ENCODE measurements around the gene MRE11.
A peak's percentile ranks its signal among the peaks of the same experiment; 100 is the strongest.

The MRE11 gene

DNA sequence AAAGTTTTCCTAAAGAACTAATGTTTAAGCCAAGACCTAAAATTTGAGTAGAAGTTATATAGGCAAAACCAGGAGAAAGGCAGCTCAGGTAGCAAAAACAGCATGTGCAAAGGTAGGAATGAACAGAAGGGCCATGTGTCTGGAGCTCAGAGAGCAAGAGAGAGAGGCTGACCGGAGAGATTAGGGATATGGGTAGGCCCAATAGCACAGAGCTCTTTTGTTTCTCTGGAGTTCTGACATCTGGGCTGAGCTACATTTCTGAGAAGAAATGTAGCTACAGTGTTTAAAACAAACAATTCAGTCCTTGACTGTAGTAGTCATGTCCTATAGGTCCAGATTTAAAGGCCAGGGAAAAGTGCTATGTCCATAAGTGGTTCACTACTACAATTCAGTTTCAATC, 23.1 kb upstream of the MRE11 start:
- TF ChIP-seq, protein P1, sequence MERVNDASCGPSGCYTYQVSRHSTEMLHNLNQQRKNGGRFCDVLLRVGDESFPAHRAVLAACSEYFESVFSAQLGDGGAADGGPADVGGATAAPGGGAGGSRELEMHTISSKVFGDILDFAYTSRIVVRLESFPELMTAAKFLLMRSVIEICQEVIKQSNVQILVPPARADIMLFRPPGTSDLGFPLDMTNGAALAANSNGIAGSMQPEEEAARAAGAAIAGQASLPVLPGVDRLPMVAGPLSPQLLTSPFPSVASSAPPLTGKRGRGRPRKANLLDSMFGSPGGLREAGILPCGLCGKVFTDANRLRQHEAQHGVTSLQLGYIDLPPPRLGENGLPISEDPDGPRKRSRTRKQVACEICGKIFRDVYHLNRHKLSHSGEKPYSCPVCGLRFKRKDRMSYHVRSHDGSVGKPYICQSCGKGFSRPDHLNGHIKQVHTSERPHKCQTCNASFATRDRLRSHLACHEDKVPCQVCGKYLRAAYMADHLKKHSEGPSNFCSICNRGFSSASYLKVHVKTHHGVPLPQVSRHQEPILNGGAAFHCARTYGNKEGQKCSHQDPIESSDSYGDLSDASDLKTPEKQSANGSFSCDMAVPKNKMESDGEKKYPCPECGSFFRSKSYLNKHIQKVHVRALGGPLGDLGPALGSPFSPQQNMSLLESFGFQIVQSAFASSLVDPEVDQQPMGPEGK (CRISPR knock-in tag; IDR thresholded peaks at IDR 0.05; ENCODE audit: borderline replicate concordance) = no peak
- no peak for TF ChIP-seq ISL1 (CRISPR knock-in tag; IDR thresholded peaks at IDR 0.05)
- TF ChIP-seq ZFP3 (CRISPR knock-in tag; IDR thresholded peaks at IDR 0.05) = no peak
- TF ChIP-seq GLIS3 (CRISPR knock-in tag; IDR thresholded peaks at IDR 0.05) = no peak
- no peak for TF ChIP-seq PPARA (CRISPR knock-in tag; IDR thresholded peaks at IDR 0.05; ENCODE audit: borderline replicate concordance)
- TF ChIP-seq ZNF70 (CRISPR knock-in tag; IDR thresholded peaks at IDR 0.05) = no peak
- TF ChIP-seq CSDC2 (CRISPR knock-in tag; IDR thresholded peaks at IDR 0.05) = no peak
- ATAC-seq = no peak

DNA sequence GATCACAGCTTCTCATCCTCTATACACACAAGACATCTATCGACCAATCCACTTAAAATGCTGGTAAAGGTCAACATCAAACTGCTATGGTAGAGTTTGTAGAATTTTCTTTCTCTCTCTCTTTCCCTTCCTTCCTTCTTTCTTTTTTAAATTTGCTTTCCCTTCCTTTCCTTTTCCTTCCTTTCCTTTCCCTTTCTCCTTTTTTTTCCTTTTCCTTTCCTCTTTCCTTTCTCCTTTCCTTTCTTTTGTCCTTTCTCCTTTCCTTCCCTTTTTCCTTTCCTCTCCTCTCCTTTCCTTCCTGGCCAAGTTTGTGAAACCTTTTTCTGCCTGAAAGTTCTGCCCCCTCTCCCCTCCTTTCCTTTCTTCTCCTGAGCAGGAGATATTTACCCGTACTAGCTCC, 21.8 kb upstream of the MRE11 start:
- no peak for ATAC-seq
- TF ChIP-seq, protein P2, sequence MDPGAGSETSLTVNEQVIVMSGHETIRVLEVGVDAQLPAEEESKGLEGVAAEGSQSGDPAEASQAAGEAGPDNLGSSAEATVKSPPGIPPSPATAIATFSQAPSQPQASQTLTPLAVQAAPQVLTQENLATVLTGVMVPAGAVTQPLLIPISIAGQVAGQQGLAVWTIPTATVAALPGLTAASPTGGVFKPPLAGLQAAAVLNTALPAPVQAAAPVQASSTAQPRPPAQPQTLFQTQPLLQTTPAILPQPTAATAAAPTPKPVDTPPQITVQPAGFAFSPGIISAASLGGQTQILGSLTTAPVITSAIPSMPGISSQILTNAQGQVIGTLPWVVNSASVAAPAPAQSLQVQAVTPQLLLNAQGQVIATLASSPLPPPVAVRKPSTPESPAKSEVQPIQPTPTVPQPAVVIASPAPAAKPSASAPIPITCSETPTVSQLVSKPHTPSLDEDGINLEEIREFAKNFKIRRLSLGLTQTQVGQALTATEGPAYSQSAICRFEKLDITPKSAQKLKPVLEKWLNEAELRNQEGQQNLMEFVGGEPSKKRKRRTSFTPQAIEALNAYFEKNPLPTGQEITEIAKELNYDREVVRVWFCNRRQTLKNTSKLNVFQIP (CRISPR knock-in tag; IDR thresholded peaks at IDR 0.05; ENCODE audit: borderline replicate concordance, low read depth) = no peak
- TF ChIP-seq, protein P3, sequence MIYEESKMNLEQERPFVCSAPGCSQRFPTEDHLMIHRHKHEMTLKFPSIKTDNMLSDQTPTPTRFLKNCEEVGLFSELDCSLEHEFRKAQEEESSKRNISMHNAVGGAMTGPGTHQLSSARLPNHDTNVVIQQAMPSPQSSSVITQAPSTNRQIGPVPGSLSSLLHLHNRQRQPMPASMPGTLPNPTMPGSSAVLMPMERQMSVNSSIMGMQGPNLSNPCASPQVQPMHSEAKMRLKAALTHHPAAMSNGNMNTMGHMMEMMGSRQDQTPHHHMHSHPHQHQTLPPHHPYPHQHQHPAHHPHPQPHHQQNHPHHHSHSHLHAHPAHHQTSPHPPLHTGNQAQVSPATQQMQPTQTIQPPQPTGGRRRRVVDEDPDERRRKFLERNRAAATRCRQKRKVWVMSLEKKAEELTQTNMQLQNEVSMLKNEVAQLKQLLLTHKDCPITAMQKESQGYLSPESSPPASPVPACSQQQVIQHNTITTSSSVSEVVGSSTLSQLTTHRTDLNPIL (CRISPR knock-in tag; IDR thresholded peaks at IDR 0.05; ENCODE audit: low read depth) = no peak
- TF ChIP-seq TCF4 (CRISPR knock-in tag; IDR thresholded peaks at IDR 0.05; ENCODE audit: borderline replicate concordance) (no peak), ARNTL (CRISPR knock-in tag; IDR thresholded peaks at IDR 0.05; ENCODE audit: borderline replicate concordance, low read depth) (no peak), ZNF70 (CRISPR knock-in tag; IDR thresholded peaks at IDR 0.05) (no peak), TOX (CRISPR knock-in tag; IDR thresholded peaks at IDR 0.05; ENCODE audit: borderline replicate concordance) (no peak), RARB (CRISPR knock-in tag; IDR thresholded peaks at IDR 0.05) (no peak), ZNF8 (CRISPR knock-in tag; IDR thresholded peaks at IDR 0.05) (no peak)
- TF ChIP-seq, protein P1 (CRISPR knock-in tag; IDR thresholded peaks at IDR 0.05; ENCODE audit: borderline replicate concordance) = no peak

DNA sequence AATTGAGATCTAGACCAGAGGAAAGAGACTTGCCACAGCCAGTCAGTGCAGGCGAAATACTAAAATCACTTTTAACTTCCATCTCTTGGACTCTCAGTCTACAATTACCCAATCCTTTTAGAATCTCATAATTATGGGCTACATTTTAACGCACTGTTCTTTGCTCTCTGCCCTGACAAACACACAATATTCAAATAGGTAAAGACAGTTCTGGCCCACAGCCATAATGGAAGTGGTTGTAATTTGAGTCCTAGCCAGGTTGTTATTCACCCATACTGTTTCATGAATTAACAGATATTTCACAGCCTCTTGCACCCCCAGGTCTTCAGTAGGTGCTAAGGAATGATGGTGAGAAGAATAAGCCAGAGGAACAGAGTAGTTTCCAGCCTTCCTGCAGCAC, 19.4 kb upstream of the MRE11 start:
- ATAC-seq = peak; percentile 56
- TF ChIP-seq, protein P3 (CRISPR knock-in tag; IDR thresholded peaks at IDR 0.05; ENCODE audit: low read depth) = no peak
- no peak for TF ChIP-seq ZFP30 (CRISPR knock-in tag; IDR thresholded peaks at IDR 0.05)
- no peak for TF ChIP-seq CSDC2 (CRISPR knock-in tag; IDR thresholded peaks at IDR 0.05)
- TF ChIP-seq PPARA (CRISPR knock-in tag; IDR thresholded peaks at IDR 0.05; ENCODE audit: borderline replicate concordance) = no peak
- no peak for TF ChIP-seq GLIS3 (CRISPR knock-in tag; IDR thresholded peaks at IDR 0.05)
- TF ChIP-seq, protein P1 (CRISPR knock-in tag; IDR thresholded peaks at IDR 0.05; ENCODE audit: borderline replicate concordance) = no peak
- no peak for TF ChIP-seq TOX (CRISPR knock-in tag; IDR thresholded peaks at IDR 0.05; ENCODE audit: borderline replicate concordance)
- TF ChIP-seq TCF4 (CRISPR knock-in tag; IDR thresholded peaks at IDR 0.05; ENCODE audit: borderline replicate concordance) = no peak
- TF ChIP-seq ARNTL (CRISPR knock-in tag; IDR thresholded peaks at IDR 0.05; ENCODE audit: borderline replicate concordance, low read depth) = no peak
- TF ChIP-seq ZFP3 (CRISPR knock-in tag; IDR thresholded peaks at IDR 0.05) = no peak
- TF ChIP-seq RARB (CRISPR knock-in tag; IDR thresholded peaks at IDR 0.05) = no peak
- TF ChIP-seq, protein P4, sequence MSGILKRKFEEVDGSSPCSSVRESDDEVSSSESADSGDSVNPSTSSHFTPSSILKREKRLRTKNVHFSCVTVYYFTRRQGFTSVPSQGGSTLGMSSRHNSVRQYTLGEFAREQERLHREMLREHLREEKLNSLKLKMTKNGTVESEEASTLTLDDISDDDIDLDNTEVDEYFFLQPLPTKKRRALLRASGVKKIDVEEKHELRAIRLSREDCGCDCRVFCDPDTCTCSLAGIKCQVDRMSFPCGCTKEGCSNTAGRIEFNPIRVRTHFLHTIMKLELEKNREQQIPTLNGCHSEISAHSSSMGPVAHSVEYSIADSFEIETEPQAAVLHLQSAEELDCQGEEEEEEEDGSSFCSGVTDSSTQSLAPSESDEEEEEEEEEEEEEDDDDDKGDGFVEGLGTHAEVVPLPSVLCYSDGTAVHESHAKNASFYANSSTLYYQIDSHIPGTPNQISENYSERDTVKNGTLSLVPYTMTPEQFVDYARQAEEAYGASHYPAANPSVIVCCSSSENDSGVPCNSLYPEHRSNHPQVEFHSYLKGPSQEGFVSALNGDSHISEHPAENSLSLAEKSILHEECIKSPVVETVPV (CRISPR knock-in tag; IDR thresholded peaks at IDR 0.05) = no peak
- TF ChIP-seq OSR1 (CRISPR knock-in tag; IDR thresholded peaks at IDR 0.05) = no peak

Measured in SK-N-SH treated with all-trans-retinoic acid at 6 μM for 48 hours (cell line).